OCI-M2 (cell line): ENCODE data around the gene AQP12A.

Experiments
- DNase-seq: peaks from one replicate; lab custom pipeline; 2025; ENCODE audit not compliant: unreplicated experiment; lab: John Stamatoyannopoulos, UW

AQP12A gene

GRCh38 chr2:240722376-240722775 lies 30.7 kb downstream of the AQP12A start:
- DNase-seq: no peak

DNA sequence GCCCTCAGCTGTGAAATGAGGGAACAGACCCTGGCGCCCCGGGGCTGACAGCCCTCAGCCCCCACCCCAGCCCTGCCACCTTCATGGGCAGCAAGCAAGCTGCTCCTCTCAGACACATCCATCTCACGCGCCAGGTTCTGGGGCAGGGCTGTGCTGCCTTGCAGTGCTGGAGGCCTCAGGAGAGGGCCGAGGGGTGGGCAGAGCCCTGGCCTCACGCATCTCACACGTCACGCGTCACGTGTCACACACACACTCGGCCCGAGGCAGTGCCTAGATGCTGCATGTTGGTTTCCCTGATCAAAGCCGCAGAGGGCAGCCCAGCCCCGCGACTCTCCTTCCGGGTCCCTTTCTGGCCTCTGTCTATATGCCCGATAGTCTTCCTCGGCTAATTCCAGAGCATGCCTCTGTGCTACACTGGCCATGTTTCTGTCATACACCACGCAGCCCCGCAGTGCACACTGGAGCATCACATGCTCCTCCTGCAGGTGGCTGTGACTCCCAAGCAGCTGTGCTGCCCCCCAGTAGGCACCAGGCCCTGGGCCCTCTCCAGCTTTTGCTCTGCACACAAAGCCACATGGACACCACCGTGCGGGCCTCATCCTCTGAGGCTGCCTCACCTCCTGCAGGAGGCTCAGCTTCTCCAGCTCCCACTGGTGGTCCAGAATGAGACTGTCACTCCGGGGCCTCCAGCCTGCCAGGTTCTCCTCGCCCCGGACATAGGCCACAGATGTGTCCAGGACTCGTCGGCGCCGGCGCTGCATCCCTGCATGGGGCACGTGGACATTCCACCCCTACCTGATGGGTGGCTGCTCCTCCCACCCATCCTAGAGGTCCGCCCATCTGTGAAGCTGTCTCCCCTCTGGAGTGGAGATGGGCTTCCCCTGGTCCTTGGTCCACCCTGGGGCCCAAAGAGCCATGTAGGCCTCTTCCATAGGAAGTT lies 31.4 kb downstream of the AQP12A start:
- DNase-seq: no peak

DNA sequence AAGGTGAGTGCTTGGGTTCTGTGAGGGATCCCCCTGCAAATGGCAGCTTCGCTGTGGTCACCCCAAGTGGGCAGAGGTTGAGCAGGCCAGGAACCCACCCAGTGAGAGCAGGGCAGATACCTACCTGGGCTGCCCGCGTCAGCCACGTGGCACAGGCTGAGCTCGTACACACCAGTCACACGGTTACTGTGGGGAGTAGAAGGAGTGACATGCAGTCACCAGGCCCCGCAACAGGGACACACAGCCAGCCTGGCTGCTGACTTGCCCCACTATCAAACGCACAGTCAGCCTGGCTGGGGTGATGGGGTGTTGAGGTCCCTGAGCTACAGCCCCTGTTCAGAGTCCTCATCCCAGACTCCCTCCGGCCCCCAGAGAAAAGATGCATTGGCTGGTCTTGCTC lies 32.2 kb downstream of the AQP12A start:
- DNase-seq: no peak

- no peak for DNase-seq
Observed at GRCh38 chr2:240724431-240724830, 32.8 kb downstream of the AQP12A start.

DNA sequence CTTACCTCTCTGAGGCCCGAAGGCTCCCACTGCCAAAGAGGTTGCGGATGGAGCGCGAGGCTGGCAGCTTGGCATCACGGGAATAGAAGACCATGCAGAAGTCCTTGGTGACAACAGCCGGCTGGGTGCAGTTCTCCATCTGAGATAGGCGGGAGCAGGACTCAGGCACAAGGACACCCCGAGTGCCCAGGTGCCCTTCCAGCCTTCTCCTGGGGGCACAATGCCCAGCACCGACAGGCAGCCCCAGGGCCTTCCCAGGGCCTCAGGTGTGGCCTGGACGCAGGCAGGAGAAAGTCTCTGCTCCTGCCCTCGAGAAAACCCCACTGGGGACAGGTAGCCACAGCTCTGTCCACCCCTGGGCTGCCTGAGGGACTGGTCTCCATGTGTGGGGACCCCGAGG lies 33.6 kb downstream of the AQP12A start:
- DNase-seq: no peak

DNA sequence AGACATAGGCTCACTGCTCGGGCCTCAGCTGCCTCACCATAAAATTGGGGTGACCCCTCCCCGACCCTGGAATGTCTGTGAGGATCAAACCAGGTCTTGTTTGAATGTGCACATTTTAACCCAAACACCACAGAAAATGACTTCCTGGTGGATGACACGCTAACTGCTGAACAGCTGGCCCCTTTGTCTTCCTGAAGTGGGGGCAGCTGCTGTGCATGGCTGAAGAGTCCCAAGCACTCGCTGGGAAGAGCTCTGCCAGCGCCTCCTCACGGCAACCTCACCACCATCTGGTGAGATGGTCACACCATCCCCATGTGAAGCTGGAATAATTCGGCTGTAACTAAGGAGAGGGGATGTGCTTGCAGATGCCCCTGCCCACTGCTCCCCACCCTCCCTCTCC lies 34.0 kb downstream of the AQP12A start:
- DNase-seq: no peak

DNA sequence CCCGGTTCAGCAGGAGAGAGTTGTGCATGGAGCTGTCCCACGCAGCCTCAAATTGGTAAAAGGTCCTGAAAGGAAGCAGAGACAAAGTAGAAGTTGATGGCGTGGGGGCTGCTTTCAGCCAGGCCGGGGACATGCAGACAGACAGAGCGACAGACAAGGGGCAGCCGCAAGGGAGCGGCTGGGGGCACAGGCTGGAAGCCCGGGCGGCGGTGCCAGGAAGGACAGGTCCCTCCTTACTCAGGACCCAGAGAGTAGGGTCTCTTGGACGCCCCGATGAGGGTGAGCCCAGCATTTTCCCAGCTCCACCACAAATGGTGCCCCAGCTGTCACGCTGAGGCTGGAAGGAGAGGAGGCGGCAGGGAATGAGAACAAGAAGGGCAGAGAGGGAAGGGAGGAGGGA lies 35.2 kb downstream of the AQP12A start:
- DNase-seq: no peak

- no peak for DNase-seq
Observed at GRCh38 chr2:240727439-240727838, 35.8 kb downstream of the AQP12A start.

GRCh38 chr2:240727913-240728312 lies 36.2 kb downstream of the AQP12A start:
- DNase-seq: no peak

DNA sequence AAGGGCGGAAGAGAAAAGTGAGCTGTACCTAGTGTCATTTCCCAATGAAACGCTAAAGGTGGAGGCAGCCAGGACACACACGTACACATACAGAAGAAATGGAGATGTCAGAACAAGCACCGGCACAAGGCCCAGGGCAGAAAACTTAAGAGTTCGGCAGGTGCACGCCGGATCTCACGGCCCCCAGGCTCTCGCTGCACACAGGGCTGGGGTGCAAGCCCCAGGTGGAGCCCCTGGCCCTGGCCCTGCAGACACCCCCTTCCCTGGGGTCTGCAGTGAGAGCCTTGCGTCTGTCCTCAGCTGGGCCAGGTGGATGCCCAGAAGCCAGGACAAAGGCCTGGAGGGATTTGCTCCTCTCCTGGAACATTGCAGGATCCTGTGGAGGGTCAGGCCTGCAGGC lies 36.7 kb downstream of the AQP12A start:
- DNase-seq: no peak

DNA sequence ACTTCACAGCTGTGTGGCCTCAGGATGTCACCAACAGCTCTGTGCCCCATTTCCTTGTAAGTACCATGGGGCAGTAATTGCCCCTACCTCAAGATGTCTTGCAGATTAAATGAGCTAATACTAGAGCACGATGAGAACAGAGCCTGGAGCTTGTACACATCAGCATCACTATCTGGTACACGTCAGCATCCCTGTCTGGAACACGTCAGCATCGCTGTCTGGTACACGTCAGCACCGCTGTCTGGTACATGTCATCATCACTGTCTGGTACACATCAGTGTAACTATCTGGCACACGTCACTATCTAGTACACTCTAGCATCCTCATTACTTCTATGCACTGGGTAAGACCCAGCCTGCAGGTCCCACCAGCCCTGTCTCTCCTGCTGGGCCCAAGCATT lies 37.2 kb downstream of the AQP12A start:
- DNase-seq: no peak

DNA sequence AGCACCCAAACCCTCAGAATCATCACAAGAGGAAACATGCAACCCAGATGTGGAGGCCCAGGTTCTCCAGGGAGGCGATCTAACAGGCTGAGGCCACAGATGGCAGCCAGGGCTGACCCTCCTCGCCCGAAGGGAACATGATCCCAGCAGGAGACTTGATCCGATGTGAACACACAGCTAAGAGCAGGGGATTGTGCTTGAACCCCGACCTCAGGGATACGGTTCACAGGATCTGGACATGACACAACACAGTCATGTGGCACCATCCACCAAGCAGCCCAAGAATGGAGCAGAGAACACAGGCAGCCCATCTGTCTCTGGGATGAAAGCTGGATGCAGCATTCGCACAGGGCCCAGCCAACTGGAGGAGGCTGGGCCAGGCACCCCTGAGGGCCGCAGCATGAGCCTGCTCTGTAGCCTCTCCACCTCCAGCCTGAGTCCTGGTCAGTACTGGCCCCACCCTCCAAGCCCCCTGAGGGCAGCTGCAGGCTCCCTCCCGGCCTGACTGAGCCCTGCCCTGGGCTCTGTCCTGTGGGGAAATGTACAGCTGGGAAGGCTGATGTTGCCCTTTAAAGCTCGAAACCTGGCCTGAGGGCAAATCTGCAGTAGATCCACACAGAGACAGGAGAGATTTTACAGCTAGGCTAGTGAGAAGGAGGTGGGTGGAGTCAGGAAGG lies 39.0 kb downstream of the AQP12A start:
- DNase-seq: no peak

DNA sequence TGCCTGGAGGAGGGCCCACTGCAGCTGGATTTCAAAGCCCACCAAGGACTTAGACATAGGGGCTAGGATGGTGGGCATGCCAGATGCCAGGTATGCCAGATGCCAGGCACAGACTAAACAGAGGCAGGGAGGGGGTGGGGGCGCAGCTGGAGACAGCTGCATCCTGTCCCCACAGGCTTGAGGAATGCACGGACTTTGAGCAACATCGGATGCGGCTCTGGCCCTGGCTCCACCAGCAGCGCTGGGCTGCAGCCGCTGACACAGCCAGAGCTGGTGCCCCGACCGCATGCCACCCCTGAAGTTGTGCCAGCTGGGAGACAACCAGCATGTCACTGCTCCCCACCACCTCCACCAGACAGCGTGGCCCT lies 39.5 kb downstream of the AQP12A start:
- DNase-seq: no peak

DNA sequence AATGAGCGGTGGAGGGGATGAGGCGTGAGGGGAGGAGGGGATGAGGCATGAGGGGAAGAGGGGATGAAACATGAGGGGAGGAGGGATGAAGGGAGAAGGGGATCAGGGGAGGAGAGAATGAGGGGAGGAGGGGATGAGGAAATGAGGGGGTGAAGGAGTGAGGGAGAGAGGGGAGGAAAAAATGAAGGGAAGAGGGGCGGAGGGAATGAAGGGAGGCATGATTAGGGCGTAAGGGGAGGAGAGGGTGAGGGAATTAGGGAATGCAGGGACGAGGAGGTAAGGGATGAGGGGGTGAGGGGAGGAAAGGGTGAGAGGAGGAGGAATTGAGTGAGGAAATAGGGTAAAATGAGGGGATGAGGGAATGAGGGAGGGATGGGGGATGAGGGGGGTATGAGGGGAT lies 40.5 kb downstream of the AQP12A start:
- no peak for DNase-seq

GRCh38 chr2:240732911-240733622 lies 41.4 kb downstream of the AQP12A start:
- DNase-seq: no peak

DNA sequence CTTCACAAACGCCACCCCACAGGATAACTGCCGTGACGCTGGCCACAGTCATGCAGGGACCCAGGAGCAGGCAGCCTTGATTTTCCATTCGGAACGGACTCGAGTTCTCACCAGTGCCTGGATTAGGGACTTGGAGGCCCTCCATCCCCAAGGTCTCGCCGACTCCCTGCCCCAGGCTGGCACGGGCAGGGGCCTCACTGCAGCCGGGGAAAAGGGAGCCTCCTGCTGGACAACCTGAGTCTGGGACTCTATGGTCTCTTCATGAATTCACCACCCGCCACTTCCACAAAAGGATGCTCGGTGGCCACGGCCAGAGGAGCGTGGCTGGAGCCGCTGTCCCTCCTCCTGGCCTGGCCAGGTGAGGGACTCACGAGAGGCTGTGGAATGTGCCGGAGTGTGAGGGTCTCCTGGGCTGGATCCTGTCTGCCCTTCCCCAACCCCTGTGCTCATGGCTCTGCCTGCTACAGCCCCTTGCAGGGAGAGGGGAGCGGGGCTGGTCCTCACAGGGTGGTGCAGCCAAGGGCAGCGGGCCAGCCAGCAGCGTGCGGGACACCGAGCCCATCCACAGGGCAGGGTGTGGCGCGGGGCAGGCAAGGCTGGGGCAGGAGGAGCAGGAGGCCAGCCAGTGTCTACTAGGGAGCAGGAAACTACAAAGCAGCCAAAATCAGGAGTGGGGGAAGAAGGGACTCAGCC lies 42.3 kb downstream of the AQP12A start:
- no peak for DNase-seq

DNA sequence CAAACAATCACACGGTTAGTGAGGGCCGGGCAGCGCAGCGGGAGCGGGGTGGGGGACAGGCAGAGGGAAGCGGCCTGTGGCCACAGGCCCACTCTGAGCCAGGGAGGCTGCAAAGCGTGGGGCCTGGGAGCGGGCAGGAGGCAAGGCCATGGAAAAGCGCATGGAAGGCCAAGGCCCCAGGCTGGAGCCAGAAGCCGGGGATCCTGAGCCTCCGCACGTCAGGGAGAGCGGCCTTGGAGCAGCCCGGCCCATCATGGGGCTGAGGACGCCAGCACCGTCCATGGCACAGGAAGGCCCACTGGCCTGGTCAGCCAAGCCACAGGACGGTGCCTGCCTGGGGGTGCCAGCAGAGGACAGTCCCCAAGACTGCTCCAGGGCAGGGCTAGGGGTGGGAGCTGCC lies 43.1 kb downstream of the AQP12A start:
- DNase-seq: no peak

- no peak for DNase-seq
Observed at GRCh38 chr2:240735476-240735875, 43.8 kb downstream of the AQP12A start.

- no peak for DNase-seq
Observed at GRCh38 chr2:240736281-240737250, 44.9 kb downstream of the AQP12A start.

DNA sequence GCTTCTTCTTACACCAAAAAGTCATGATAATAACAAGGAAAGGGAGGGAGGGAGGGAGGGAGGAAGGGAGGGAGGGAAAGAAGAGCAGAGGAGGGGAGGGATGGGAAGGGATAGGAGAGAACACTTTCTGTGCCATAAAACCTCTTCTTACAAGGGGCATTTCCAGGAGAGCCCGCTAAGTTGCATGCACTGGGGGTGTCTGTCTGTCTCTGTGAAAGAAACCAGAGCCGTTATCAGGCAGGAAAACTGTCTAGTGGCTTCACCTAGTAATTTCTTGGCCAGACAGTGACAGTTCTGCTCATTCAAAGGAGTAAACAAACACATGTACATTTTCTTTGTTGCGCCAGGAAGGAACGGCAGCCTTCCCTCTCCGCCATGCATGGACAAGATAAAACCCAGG lies 45.8 kb downstream of the AQP12A start:
- no peak for DNase-seq
